GM18951 (cell line): ENCODE data around the gene HSCB.
A peak's percentile ranks its signal among the peaks of the same experiment; 100 is the strongest.
"Not testable (repeated sequence)": the region's sequence is repeated elsewhere in the genome, so short reads cannot be mapped to it uniquely, and the experiment has no call there.

Experiments used
- POLR2A ChIP-seq: IDR thresholded peaks from 4 replicates; pipeline ENCODE4 v1.6.1; 2011; ENCODE audit warnings: mild to moderate bottlenecking; ENCODE audit not compliant: insufficient read length, insufficient read depth; ENCODE audit errors: extremely low read depth
- in situ Hi-C: fragments of 300-500 bp; cut with MboI; formaldehyde crosslinking; loops from one replicate; pipeline ENCODE4 v1.12.0; 2022; ENCODE audit warnings: low sequenced_read_pairs, mixed read lengths, inconsistent platforms; ENCODE audit not compliant: unreplicated experiment

The HSCB gene

GRCh38 chr22:28718044-28718443 is 23.8 kb upstream of the HSCB start:
- no peak for TF ChIP-seq POLR2A

GRCh38 chr22:28728002-28728401 is 13.8 kb upstream of the HSCB start:
- TF ChIP-seq POLR2A = no peak
- in situ Hi-C loops = no loop called here

More at GRCh38 chr22:28718044-28718443, 23.8 kb upstream of the HSCB start:
- in situ Hi-C loops = no loop called here

GRCh38 chr22:28728621-28729313 is 13.1 kb upstream of the HSCB start:
- no peak for TF ChIP-seq POLR2A
- in situ Hi-C loops = no loop called here

GRCh38 chr22:28730179-28730578 is 11.7 kb upstream of the HSCB start:
- in situ Hi-C loops = no loop called here
- TF ChIP-seq POLR2A = no peak

- in situ Hi-C loops = no loop called here
- TF ChIP-seq POLR2A = no peak
These were observed 7.4 kb upstream of the HSCB start for GRCh38 chr22:28734393-28734792.

GRCh38 chr22:28736301-28737155 is 5.3 kb upstream of the HSCB start:
- no peak for TF ChIP-seq POLR2A
- in situ Hi-C loops = no loop called here

GRCh38 chr22:28737701-28738100 is 4.1 kb upstream of the HSCB start:
- TF ChIP-seq POLR2A = no peak
- in situ Hi-C loops = no loop called here

GRCh38 chr22:28738876-28739275 is 3.0 kb upstream of the HSCB start:
- in situ Hi-C loops = not testable (repeated sequence)

GRCh38 chr22:28741200-28741784 is 547 bp upstream of the HSCB start:
- in situ Hi-C loops = no loop called here
- peak; percentile 37 for TF ChIP-seq POLR2A

- in situ Hi-C loops = no loop called here
These were observed 723 bp downstream of the HSCB start for GRCh38 chr22:28742562-28742962.

GRCh38 chr22:28743852-28744251 is 2.0 kb downstream of the HSCB start:
- no peak for TF ChIP-seq POLR2A

More at GRCh38 chr22:28742562-28742962, 723 bp downstream of the HSCB start:
- TF ChIP-seq POLR2A = no peak

GRCh38 chr22:28750471-28750881 is 8.6 kb downstream of the HSCB start:
- in situ Hi-C loops = no loop called here

More at GRCh38 chr22:28743852-28744251, 2.0 kb downstream of the HSCB start:
- in situ Hi-C loops = no loop called here

GRCh38 chr22:28754512-28754911 is 12.7 kb downstream of the HSCB start:
- in situ Hi-C loops = not testable (repeated sequence)

More at GRCh38 chr22:28750471-28750881, 8.6 kb downstream of the HSCB start:
- TF ChIP-seq POLR2A = no peak

GRCh38 chr22:28759861-28760560 is 18.2 kb downstream of the HSCB start:
- in situ Hi-C loops = no loop called here
- TF ChIP-seq POLR2A = no peak

GRCh38 chr22:28761449-28761755 is 19.6 kb downstream of the HSCB start:
- in situ Hi-C loops = no loop called here
- no peak for TF ChIP-seq POLR2A

- in situ Hi-C loops = not testable (repeated sequence)
These were observed 20.2 kb downstream of the HSCB start for GRCh38 chr22:28762000-28762399.
